GM19240 (cell line): ENCODE results near the gene FNDC3B.

Experiments
- DNase-seq: peaks from one replicate; pipeline ENCODE4 v3.0.0; 2011; ENCODE audit warnings: low spot score; ENCODE audit not compliant: insufficient read length

FNDC3B gene

GRCh38 chr3:172054115-172054764 is 14.9 kb downstream of the FNDC3B start:
- no peak for DNase-seq

GRCh38 chr3:172056416-172056815 is 17.0 kb downstream of the FNDC3B start:
- DNase-seq, result no peak

GRCh38 chr3:172057059-172057458 is 17.7 kb downstream of the FNDC3B start:
- DNase-seq, result no peak

GRCh38 chr3:172057624-172058327 is 18.4 kb downstream of the FNDC3B start:
- no peak for DNase-seq

GRCh38 chr3:172059532-172059931 is 20.2 kb downstream of the FNDC3B start:
- DNase-seq, result no peak

DNA sequence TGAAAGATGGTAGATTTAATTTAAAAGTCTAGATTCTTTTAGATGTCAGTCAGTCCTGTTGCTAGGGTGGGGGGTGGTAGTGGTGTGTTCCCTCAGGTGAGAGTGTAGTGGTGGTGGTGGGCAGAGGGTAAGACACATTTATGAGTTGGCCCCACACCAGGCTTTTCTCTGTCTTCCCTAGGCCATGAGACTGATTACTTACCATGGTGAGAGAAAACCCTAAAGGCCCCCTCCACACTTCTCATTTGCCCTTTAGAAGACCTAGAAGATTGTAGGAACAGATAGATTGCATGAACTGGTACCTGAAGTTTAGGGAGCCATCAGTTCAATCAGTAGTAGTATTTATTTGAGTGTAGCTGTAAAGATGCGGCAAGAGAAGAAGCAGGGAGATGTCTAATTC is 20.9 kb downstream of the FNDC3B start:
- DNase-seq, result no peak

DNA sequence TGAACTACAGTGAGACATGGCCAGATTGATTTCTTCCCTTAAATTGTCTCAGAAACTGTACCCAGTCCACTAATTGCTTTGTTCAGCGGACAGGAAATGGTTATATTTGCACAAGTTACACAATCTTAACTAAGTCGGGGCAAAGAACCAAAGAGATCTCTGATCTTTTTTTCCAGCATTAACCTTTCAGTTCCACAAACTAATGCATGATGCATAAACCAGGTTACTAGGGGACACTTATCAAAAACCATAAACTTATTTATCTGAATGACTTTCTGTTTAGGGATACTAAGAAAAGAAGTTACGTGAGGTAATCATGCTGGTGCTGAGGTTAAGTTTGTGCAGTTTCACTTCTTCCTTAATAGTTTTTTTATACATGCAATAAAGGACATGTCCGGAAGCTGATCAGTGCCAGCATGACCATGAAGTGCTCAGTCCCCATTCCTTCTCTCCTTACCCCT is 22.4 kb downstream of the FNDC3B start:
- DNase-seq, result no peak

- no peak for DNase-seq
Measured at GRCh38 chr3:172062761-172063160, 23.4 kb downstream of the FNDC3B start.

- no peak for DNase-seq
Measured at GRCh38 chr3:172063456-172064432, 24.4 kb downstream of the FNDC3B start.

- DNase-seq, result no peak
Measured at GRCh38 chr3:172065527-172065926, 26.1 kb downstream of the FNDC3B start.

- no peak for DNase-seq
Measured at GRCh38 chr3:172065967-172066762, 26.8 kb downstream of the FNDC3B start.

GRCh38 chr3:172066880-172067796 is 27.8 kb downstream of the FNDC3B start:
- no peak for DNase-seq

DNA sequence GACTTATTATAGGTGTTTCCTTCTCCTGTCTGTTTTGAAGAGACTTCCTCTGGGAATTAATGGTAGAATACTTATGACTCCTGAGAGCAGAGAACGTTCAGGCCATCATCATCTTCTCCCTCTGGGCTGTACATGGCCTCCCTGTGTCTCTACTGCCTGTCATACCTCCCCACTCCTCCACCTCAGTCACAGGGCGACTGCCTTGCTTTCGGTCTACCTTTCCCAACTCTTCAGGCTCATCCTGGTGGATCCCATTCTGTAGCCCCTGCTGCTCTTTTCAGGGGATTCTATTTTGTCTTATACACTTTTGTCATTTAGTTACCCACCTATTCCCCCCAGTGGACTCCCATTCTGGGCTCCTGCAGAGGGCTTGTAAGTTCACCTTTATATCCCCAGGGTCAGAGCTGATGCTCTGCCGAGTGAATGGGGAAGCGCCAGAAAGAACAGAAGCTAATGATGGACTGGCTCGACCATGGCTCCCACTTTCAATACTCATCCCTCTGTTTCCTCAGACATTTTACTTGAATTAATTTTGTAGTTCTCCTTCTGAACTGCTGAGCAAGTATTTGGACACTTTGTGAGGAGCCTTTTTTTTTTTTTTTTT is 28.6 kb downstream of the FNDC3B start:
- no peak for DNase-seq

DNA sequence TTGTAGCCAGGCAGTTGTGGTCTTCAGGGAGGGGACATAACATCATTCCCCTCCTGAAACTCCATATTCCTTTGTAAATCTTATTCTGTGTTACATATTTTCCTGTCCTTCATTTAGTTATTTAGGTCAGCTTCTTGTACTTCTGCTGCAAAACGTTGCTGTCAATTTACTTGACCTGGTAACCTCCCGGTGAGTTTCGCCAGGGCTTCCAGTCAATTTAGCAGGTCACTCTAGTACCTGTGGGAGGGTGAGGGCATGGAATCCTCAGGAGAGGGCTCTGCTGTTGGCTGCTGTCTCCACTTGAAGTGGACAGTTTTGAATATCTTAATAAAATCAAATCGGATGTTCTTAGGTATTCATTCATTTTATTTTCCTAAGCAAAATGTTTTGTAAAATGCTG is 29.6 kb downstream of the FNDC3B start:
- DNase-seq, result no peak

DNA sequence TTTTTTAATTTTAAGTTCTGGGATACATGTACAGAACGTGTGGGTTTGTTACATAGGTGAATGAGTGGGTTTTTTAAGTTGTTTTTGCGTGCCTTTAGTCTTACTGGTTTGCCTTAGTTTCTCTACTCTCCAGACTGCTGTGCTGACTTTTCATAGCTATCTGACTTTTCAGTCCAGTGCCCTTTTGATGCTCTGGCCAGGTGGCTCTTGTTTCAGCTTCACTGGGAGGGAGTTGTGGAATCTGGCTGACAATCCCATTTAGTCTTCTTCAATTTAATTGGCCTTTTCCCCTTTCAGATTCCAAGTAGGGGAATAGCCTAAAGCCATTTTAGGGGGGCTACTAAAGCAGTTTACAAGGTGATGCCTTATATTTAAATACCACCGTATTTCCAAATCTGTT is 30.1 kb downstream of the FNDC3B start:
- no peak for DNase-seq

- no peak for DNase-seq
Measured at GRCh38 chr3:172070269-172070668, 30.9 kb downstream of the FNDC3B start.

DNA sequence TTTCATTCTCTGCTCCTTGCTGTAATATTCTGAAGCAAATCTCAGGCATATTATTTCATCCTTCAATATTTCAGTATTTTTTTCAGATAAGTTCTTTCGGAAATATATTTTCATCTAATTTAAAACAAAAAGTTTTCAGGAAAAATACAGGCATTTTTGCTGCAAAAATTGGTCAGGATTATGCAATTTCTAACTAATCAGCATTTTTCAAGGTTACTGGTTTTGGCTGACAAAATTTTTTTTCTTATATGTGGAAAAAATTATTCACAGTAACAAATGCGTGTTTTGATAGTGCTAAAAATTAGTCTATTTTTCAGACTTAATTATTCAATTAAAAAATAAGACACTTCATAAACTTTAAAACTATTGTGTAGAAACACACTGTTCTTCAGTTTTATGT is 31.4 kb downstream of the FNDC3B start:
- no peak for DNase-seq

DNA sequence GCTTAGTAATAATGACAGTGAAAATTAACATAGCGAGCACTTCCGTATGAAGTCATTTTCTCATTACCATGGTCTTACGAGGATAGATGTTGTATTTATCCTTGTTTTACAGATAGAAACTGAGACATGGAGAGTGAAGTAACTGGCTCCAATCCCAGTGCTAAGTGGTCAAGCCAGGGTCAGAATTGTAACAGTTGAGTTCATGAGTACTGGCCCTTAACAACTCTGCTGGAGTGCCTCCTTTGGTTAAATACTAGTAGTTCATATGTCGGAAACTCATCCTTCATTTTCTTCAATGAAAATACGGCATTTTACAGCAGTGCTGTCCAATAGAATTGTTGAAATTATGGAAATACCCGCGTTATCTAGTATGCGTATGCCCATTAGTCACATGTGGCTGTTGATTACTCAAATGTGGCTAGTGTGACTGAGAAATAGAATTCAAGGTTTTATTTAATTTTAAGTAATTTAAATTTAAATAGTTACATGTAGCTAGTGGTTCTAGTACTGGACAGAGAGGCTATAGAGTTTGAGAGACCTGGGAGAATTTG is 32.5 kb downstream of the FNDC3B start:
- no peak for DNase-seq

- no peak for DNase-seq
Measured at GRCh38 chr3:172072543-172072942, 33.2 kb downstream of the FNDC3B start.
